B cell (primary cell): ENCODE data around the gene SP140. TPM values are rescaled to one million over a fixed set of nuclear protein-coding genes. Genes with fewer than 3 reads are reported as not detected.

Experiments used
- ATAC-seq: fragments of 200-7000 bp; cut with Tn5 transposase; one replicate; pipeline ENCODE4 v1.10.0; 2021; ENCODE audit warnings: low read depth, mild to moderate bottlenecking, moderate number of reproducible peaks, moderate library complexity
- CTCF ChIA-PET: fragments of 350-600 bp; sonication (Branson Sonifier 250); formaldehyde crosslinking; loops from one replicate; lab custom pipeline; 2021; ENCODE audit warnings: antibody characterized with exemption, inconsistent platforms; lab: Charles Lee
- POLR2A ChIA-PET: fragments of 350-600 bp; sonication (Branson Sonifier 250); formaldehyde crosslinking; loops from one replicate; lab custom pipeline; 2021; ENCODE audit warnings: antibody characterized with exemption; lab: Charles Lee
- DNase-seq: peaks from one replicate; pipeline ENCODE4 v3.0.0; 2013
- H2AFZ ChIP-seq: 2 replicates; pipeline ENCODE4 v1.6.1; 2012; ENCODE audit warnings: mild to moderate bottlenecking, low read depth, low read length; ENCODE audit not compliant: insufficient read depth, poor library complexity, severe bottlenecking
- H3K27ac ChIP-seq, 2 donors: 1 replicate in 1 of 2; 2 replicates in 1 of 2; pipeline ENCODE4 v1.5.1; 2012 to 2013; ENCODE audit warnings: low read length in 2 of 2, mild to moderate bottlenecking in 2 of 2, moderate library complexity in 1 of 2
- H3K27me3 ChIP-seq, 4 experiments: fragments of 200-600 bp in 1 of 4; sonication (generic) in 1 of 4; replicated peaks in 1 of 4; 1 replicate in 2 of 4; 2 replicates in 2 of 4; pipeline versions ENCODE4 v1.6.1 to v1.7.0; 2013 to 2016; ENCODE audit warnings: low read length in 3 of 4, mild to moderate bottlenecking in 2 of 4, mixed read lengths in 1 of 4, moderate library complexity in 1 of 4; ENCODE audit not compliant: insufficient read depth in 4 of 4, control insufficient read depth in 3 of 4; ENCODE audit errors: control extremely low read depth in 1 of 4
- H3K36me3 ChIP-seq, 2 experiments: replicated peaks in 1 of 2; 1 replicate in 1 of 2; 2 replicates in 1 of 2; pipeline versions ENCODE4 v1.6.1 to v1.7.1; 2013; ENCODE audit warnings: low read length in 1 of 2; ENCODE audit not compliant: insufficient read depth in 2 of 2, control insufficient read depth in 1 of 2; ENCODE audit errors: control extremely low read depth in 1 of 2, extremely low read depth in 1 of 2
- H3K4me1 ChIP-seq, 2 donors: fragments of 200-600 bp in 1 of 2; sonication (generic) in 1 of 2; 1 replicate in 1 of 2; 2 replicates in 1 of 2; pipeline versions ENCODE4 v1.5.1 to v1.6.1; 2013 to 2017; ENCODE audit warnings: low read length in 2 of 2; ENCODE audit not compliant: control insufficient read depth in 2 of 2, insufficient read depth in 2 of 2
- H3K4me2 ChIP-seq: replicated peaks from 2 replicates; pipeline ENCODE3; 2012; ENCODE audit warnings: mild to moderate bottlenecking, low read depth, low read length; ENCODE audit not compliant: poor library complexity, severe bottlenecking
- H3K4me3 ChIP-seq, 5 experiments: fragments of 200-600 bp in 1 of 5; sonication (generic) in 1 of 5; 1 replicate in 3 of 5; 2 replicates in 2 of 5; pipeline versions ENCODE4 v1.5.1 to v1.7.0; 2011 to 2016; ENCODE audit warnings: low read length in 4 of 5, mild to moderate bottlenecking in 4 of 5, low read depth in 2 of 5, control low read depth in 1 of 5, moderate library complexity in 1 of 5; ENCODE audit not compliant: insufficient read depth in 1 of 5; ENCODE audit errors: control extremely low read depth in 1 of 5, extremely low read depth in 1 of 5
- H3K79me2 ChIP-seq: fragments of 200-600 bp; sonication (generic); one replicate; pipeline ENCODE4 v1.6.0; 2016; ENCODE audit warnings: low read length; ENCODE audit not compliant: control insufficient read depth, insufficient read depth
- H3K9ac ChIP-seq: fragments of 200-600 bp; sonication (generic); 2 replicates; pipeline ENCODE4 v1.6.1; 2017; ENCODE audit warnings: mild to moderate bottlenecking, low read length, moderate library complexity
- H3K9me3 ChIP-seq, 3 donors: one replicate each; pipeline versions ENCODE4 v1.6.1 to v1.7.1; 2013; ENCODE audit warnings: low read length in 2 of 3; ENCODE audit not compliant: control insufficient read depth in 2 of 3, insufficient read depth in 1 of 3; ENCODE audit errors: control extremely low read depth in 1 of 3
- H4K20me1 ChIP-seq: 2 replicates; pipeline ENCODE4 v1.6.0; 2012; ENCODE audit warnings: mild to moderate bottlenecking, low read length; ENCODE audit not compliant: insufficient read depth, control insufficient read depth, poor library complexity, severe bottlenecking
- H3K27ac Mint-ChIP-seq: one replicate; pipeline ENCODE4 v1.8.0; 2021; ENCODE audit warnings: mixed read lengths
- H3K27me3 Mint-ChIP-seq: one replicate; pipeline ENCODE4 v1.8.0; 2021; ENCODE audit warnings: mixed read lengths
- H3K4me1 Mint-ChIP-seq: one replicate; pipeline ENCODE4 v1.8.0; 2021; ENCODE audit warnings: mixed read lengths
- H3K4me3 Mint-ChIP-seq: one replicate; pipeline ENCODE4 v1.8.0; 2021; ENCODE audit warnings: mixed read lengths
- H3K9me3 Mint-ChIP-seq: one replicate; pipeline ENCODE4 v1.8.0; 2022; ENCODE audit warnings: mixed read lengths; ENCODE audit not compliant: insufficient read depth
- EZH2 ChIP-seq: IDR thresholded peaks from 2 replicates; pipeline ENCODE4 v1.6.1; 2012; ENCODE audit warnings: borderline replicate concordance, low read depth, mild to moderate bottlenecking, moderate library complexity, low read length; ENCODE audit not compliant: insufficient read depth, poor library complexity, severe bottlenecking
- WGBS: methylation state at CpG from one replicate; pipeline ENCODE4 v1.1.5; 2013; ENCODE audit warnings: missing lambda C conversion rate; ENCODE audit not compliant: insufficient coverage; 5-methylcytosine and 5-hydroxymethylcytosine counted together
- intact Hi-C: fragments of 100-400 bp; cut with micrococcal nuclease; formaldehyde crosslinking; loops from one replicate; pipeline ENCODE4 v1.10.0; 2022
- polyA plus RNA-seq: library from polyadenylated mRNA; depleted of rRNA; stranded (reverse); fragments of >200 nt; gene quantifications from 2 replicates; pipeline ENCODE4 v1.2.3, GENCODE V29; 2012
- total RNA-seq, 2 donors: library from RNA; stranded (reverse); fragments of 120-200 nt in 1 of 2; gene quantifications; 1 replicate in 1 of 2; 2 replicates in 1 of 2; pipeline versions ENCODE4 v1.2.3 to v1.2.4, GENCODE V29; 2013 to 2022
- TF ChIP-seq, protein P1 (sequence below): fragments of 200-600 bp; IDR thresholded peaks from one replicate; pipeline ENCODE4 v1.8.0; 2022; ENCODE audit warnings: antibody characterized with exemption, mild to moderate bottlenecking

The SP140 gene
- total and polyA plus RNA-seq, 2 donors (not counting 1 experiment from before 2014, with no cell fraction given): 78.7 to 411 TPM

DNA sequence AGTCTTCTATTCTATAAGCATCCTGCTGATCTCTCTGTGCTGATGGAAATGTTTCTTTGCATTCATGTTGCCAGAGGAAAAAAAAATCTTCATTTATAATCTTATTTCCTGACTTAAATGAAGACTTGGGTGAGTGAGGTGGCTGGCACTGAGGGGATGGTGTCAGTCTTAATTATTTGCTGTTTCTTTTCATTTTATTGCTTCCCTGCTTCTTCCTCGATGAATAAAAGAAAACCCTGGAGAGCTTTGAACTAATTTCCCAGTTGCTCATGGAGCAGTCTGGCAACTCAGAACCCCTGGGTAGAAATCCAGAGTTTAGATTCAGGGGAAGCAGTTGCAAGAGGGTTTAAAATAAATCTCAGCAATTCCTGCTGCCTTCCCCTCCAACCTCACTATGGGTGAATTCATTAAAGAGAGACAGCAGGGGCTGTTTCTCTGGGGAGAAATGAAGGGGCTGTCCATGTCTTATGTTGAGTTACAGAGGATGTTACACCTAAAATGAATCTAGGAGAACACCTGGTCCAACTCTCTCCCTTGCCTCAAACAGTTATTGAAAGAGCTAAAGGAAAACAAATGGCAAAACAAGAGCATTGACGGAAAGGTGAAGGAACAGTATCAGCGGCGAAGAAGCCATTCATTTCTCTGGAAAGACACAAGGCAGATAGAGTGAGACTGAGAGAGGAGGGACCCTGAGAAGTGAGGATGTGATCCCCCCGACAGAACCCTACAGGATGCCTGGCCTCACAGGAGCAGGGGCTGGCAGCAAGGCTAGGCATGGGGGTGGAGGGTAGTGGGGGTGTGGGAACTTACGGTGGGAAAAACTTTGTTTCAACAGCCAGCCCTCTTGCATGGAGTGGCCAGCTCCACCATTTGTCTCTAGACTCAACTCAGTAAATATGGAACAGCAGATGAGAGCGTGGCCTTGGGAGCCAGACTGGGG lies 46.7 kb upstream of the SP140 start:
- POLR2A ChIA-PET: no interaction called here

More for the DNA sequence above, 46.7 kb upstream of the SP140 start:
- Histone ChIP-seq H3K4me3 (no peak overlapping the region), H3K4me1 (no peaks in the 10 kb centered on the region), H3K27ac (no peak overlapping the region), H3K9ac (no peak overlapping the region), H2AFZ (no peak overlapping the region), H4K20me1 (peaks cover 11% of the 10 kb centered on the region), H3K27me3 (no peaks in the 10 kb centered on the region), H3K9me3 (peaks cover 0 to 11% (median 0%) of the 10 kb centered on the region in 3 donors), H3K36me3 (peaks cover 12 to 98% of the 10 kb centered on the region in 2 experiments), H3K79me2 (no peaks in the 10 kb centered on the region), H3K4me2 (no peak overlapping the region)
- H3K4me3 Mint-ChIP-seq: no peak overlapping the region
- intact Hi-C loops: no loop called here
- ATAC-seq (no peak), DNase-seq (no peak)
- WGBS: 100% methylated on average over 5 of the region's 7 CpGs
- H3K9me3 Mint-ChIP-seq: no peaks in the 10 kb centered on the region
- no peak overlapping the region for H3K27ac Mint-ChIP-seq
- CTCF ChIA-PET: interaction anchor here (1.2 to 1.3 kb wide), 2 partner anchors 17 to 619 kb away, joined by 3 read pairs; no protein-coding TSS in a partner anchor
- TF ChIP-seq, protein P1, sequence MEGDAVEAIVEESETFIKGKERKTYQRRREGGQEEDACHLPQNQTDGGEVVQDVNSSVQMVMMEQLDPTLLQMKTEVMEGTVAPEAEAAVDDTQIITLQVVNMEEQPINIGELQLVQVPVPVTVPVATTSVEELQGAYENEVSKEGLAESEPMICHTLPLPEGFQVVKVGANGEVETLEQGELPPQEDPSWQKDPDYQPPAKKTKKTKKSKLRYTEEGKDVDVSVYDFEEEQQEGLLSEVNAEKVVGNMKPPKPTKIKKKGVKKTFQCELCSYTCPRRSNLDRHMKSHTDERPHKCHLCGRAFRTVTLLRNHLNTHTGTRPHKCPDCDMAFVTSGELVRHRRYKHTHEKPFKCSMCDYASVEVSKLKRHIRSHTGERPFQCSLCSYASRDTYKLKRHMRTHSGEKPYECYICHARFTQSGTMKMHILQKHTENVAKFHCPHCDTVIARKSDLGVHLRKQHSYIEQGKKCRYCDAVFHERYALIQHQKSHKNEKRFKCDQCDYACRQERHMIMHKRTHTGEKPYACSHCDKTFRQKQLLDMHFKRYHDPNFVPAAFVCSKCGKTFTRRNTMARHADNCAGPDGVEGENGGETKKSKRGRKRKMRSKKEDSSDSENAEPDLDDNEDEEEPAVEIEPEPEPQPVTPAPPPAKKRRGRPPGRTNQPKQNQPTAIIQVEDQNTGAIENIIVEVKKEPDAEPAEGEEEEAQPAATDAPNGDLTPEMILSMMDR: no peak
- no peak for TF ChIP-seq EZH2
- no peaks in the 10 kb centered on the region for H3K4me1 Mint-ChIP-seq
- H3K27me3 Mint-ChIP-seq: no peaks in the 10 kb centered on the region
